K562 (cell line): ENCODE measurements around the gene OGFR. TPM values are rescaled to one million over a fixed set of nuclear protein-coding genes. Genes with fewer than 3 reads are reported as not detected.

ENCODE experiments used
- ATAC-seq: fragments of 200-7000 bp; cut with Tn5 transposase; 3 replicates; pipeline ENCODE4 v1.9.1; 2020; ENCODE audit warnings: moderate library complexity
- BruUV-seq: library from RNA; stranded (reverse); fragments of 400-500 nt; replicated peaks from 2 replicates; lab custom pipeline; 2021; lab: Mats Ljungman, UMichigan
- CTCF ChIA-PET: fragments of 300-600 bp; formaldehyde crosslinking; extraction: SDS; loops from one replicate; lab custom pipeline; 2021; ENCODE audit warnings: low intra/inter-chr PET ratio; lab: Yijun Ruan, JAX
- POLR2A ChIA-PET: fragments of 300-600, 350-650 bp; sonication (Branson Sonifier 250); formaldehyde crosslinking; extraction: SDS; loops from one replicate; lab custom pipeline; 2021; ENCODE audit warnings: antibody characterized with exemption, inconsistent platforms; lab: Yijun Ruan, JAX
- DNase-seq, 4 experiments: peaks; one replicate each; pipeline versions ENCODE4 v3.0.0 to v3.0.0-alpha.2; 2011 to 2018; ENCODE audit warnings: low spot score in 3 of 4, mixed read lengths in 3 of 4; ENCODE audit errors: extremely low read depth in 1 of 4
- FAIRE-seq: peaks from 2 replicates; lab custom pipeline; 2011; peaks lifted over from hg19 to GRCh38; lab: Jason Lieb, UNC
- H2AFZ ChIP-seq: 2 replicates; pipeline ENCODE4 v1.6.0; 2011; ENCODE audit warnings: low read depth, low read length, control low read depth, inconsistent platforms
- H3K27ac ChIP-seq: fragments of 200-600 bp; 3 replicates; pipeline ENCODE4 v1.8.0; 2011; ENCODE audit warnings: low read depth, mild to moderate bottlenecking, control low read depth, inconsistent platforms, low read length, moderate library complexity, mixed read lengths; ENCODE audit errors: extremely low read depth
- H3K27me3 ChIP-seq, 2 experiments: fragments of 300-600 bp in 1 of 2; 2 replicates in 1 of 2; 3 replicates in 1 of 2; pipeline versions ENCODE4 v1.6.0 to v1.8.0; 2011; ENCODE audit warnings: inconsistent platforms in 2 of 2, low read length in 2 of 2, mild to moderate bottlenecking in 1 of 2, mixed read lengths in 1 of 2, moderate library complexity in 1 of 2; ENCODE audit not compliant: control insufficient read depth in 2 of 2, insufficient read depth in 2 of 2
- H3K36me3 ChIP-seq: fragments of 300-600 bp; 3 replicates; pipeline ENCODE4 v1.8.0; 2011; ENCODE audit warnings: mild to moderate bottlenecking, low read length, inconsistent platforms; ENCODE audit not compliant: control insufficient read depth, insufficient read depth
- H3K4me1 ChIP-seq, 2 experiments: fragments of 200-600 bp in 1 of 2; replicated peaks in 1 of 2; 2 replicates in 1 of 2; 3 replicates in 1 of 2; pipeline versions ENCODE4 v1.5.1 to v1.8.0; 2011; ENCODE audit warnings: inconsistent platforms in 2 of 2, low read length in 2 of 2, mild to moderate bottlenecking in 1 of 2, mixed read lengths in 1 of 2, moderate library complexity in 1 of 2; ENCODE audit not compliant: control insufficient read depth in 2 of 2, insufficient read depth in 2 of 2
- H3K4me2 ChIP-seq: 2 replicates; pipeline ENCODE4 v1.6.1; 2011; ENCODE audit warnings: low read length, control low read depth, inconsistent platforms, mixed read lengths; ENCODE audit not compliant: insufficient read depth
- H3K4me3 ChIP-seq: fragments of 200-600 bp; sonication (generic), shearing (Covaris generic); 2 replicates; pipeline ENCODE4 v1.5.1; 2016; ENCODE audit warnings: control low read depth, inconsistent platforms
- H3K79me2 ChIP-seq: fragments of 200-600 bp; 3 replicates; pipeline ENCODE4 v1.8.0; 2011; ENCODE audit warnings: low read length, inconsistent platforms; ENCODE audit not compliant: control insufficient read depth, insufficient read depth
- H3K9ac ChIP-seq, 2 experiments: 2 replicates each; pipeline versions ENCODE4 v1.6.0 to v1.6.1; 2011; ENCODE audit warnings: low read depth in 2 of 2, low read length in 2 of 2, control low read depth in 1 of 2, inconsistent platforms in 1 of 2, mild to moderate bottlenecking in 1 of 2, mixed read lengths in 1 of 2; ENCODE audit not compliant: insufficient read depth in 1 of 2
- H3K9me1 ChIP-seq: one replicate; pipeline ENCODE4 v1.6.0; 2011; ENCODE audit warnings: inconsistent platforms, mild to moderate bottlenecking, low read length, moderate library complexity; ENCODE audit not compliant: control insufficient read depth, insufficient read depth
- H3K9me3 ChIP-seq: replicated peaks from 2 replicates; pipeline ENCODE4 v1.5.1; 2011; ENCODE audit warnings: low read depth, low read length, inconsistent platforms; ENCODE audit not compliant: control insufficient read depth, insufficient read depth
- H4K20me1 ChIP-seq: replicated peaks from 2 replicates; pipeline ENCODE4 v1.6.1; 2011; ENCODE audit warnings: low read length, inconsistent platforms, mixed read lengths; ENCODE audit not compliant: control insufficient read depth, insufficient read depth
- CEBPB ChIP-seq: fragments of 450-650 bp; IDR thresholded peaks from 2 replicates; pipeline ENCODE4 v1.6.1; 2016; ENCODE audit warnings: missing genetic modification characterization, missing compliant biosample characterization
- E2F8 ChIP-seq: fragments of 450-650 bp; IDR thresholded peaks from 2 replicates; pipeline ENCODE4 v1.7.1; 2018; ENCODE audit warnings: mild to moderate bottlenecking, low read depth; ENCODE audit not compliant: partially characterized antibody
- EZH2 ChIP-seq: IDR thresholded peaks from 2 replicates; pipeline ENCODE4 v1.6.1; 2012; ENCODE audit warnings: low read depth, mild to moderate bottlenecking, inconsistent platforms, low read length, borderline replicate concordance
- LCOR ChIP-seq: sonication (generic); formaldehyde crosslinking; IDR thresholded peaks from 2 replicates; pipeline ENCODE4 v1.8.0; 2022; ENCODE audit warnings: mild to moderate bottlenecking, missing genetic modification reagents
- NKRF ChIP-seq: fragments of 450-650 bp; IDR thresholded peaks from 2 replicates; pipeline ENCODE4 v1.6.1; 2016; ENCODE audit warnings: borderline replicate concordance
- SMAD4 ChIP-seq: fragments of 250-450 bp; sonication (Bioruptor Pico); conservative IDR thresholded peaks from 2 replicates; pipeline ENCODE4 v1.8.0; 2021; ENCODE audit warnings: inconsistent platforms, mild to moderate bottlenecking, moderate library complexity
- SREBF1 ChIP-seq: fragments of 150-350 bp; IDR thresholded peaks from 2 replicates; pipeline ENCODE4 v1.6.1; 2014; ENCODE audit warnings: antibody characterized with exemption, low read depth, low read length, borderline replicate concordance
- WHSC1 ChIP-seq: IDR thresholded peaks from one replicate; pipeline ENCODE4 v1.6.1; 2012; ENCODE audit warnings: low read length, control low read depth, inconsistent platforms
- ZNF407 ChIP-seq: fragments of 450-650 bp; IDR thresholded peaks from 2 replicates; pipeline ENCODE4 v1.6.1; 2016; ENCODE audit warnings: low read depth
- ZNF764 ChIP-seq: fragments of 250-450 bp; sonication (Bioruptor Pico); IDR thresholded peaks from 2 replicates; pipeline ENCODE4 v1.4.0; 2020; ENCODE audit warnings: low read depth, mild to moderate bottlenecking, moderate library complexity
- WGBS: fragments of 100-300 bp; shearing (Covaris generic); methylation state at CpG from one replicate; pipeline ENCODE4 v1.1.6; 2016; ENCODE audit warnings: low coverage, mixed read lengths; ENCODE audit not compliant: insufficient coverage; ENCODE audit errors: missing lambda C conversion rate; 5-methylcytosine and 5-hydroxymethylcytosine counted together
- in situ Hi-C: fragments of 300-500 bp; cut with MboI; formaldehyde crosslinking; loops from 4 replicates; pipeline ENCODE4 v1.15.0; 2018; ENCODE audit warnings: inconsistent platforms, mixed read lengths
- intact Hi-C: fragments of 100-400 bp; cut with micrococcal nuclease; formaldehyde crosslinking; loops from 2 replicates; pipeline ENCODE4 v1.14.2; 2022
- polyA plus RNA-seq, 8 experiments: library from polyadenylated mRNA; depleted of rRNA in 4 of 8; stranded (reverse) in 5 of 8; unstranded in 3 of 8; fragments of >200 nt; fragmentation: Nextera tagmentation in 2 of 8; fragmentation: Illumina TruSeq in 1 of 8; extraction: Ambion mirVana in 2 of 8; extraction: Trizol in 1 of 8; gene quantifications; 2 replicates each; pipeline versions ENCODE4 v1.2.1 to v1.2.3, GENCODE V29; 2011 to 2014; ENCODE audit warnings: inconsistent platforms in 1 of 8, missing spikeins in 1 of 8
- total RNA-seq, 7 experiments: library from RNA; depleted of rRNA in 6 of 7; stranded (reverse); fragments of >200 nt in 6 of 7; fragmentation: Illumina TruSeq in 2 of 7; extraction: Trizol in 2 of 7; gene quantifications; 2 replicates each; pipeline versions ENCODE4 v1.2.1 to v1.2.3, GENCODE V29; 2011 to 2021; ENCODE audit warnings: low replicate concordance in 1 of 7

The OGFR gene
- total and polyA plus RNA-seq, 9 of the 15 experiments (the other 6 are each of a cell fraction or from before 2014, with no cell fraction given) = 0.39 to 56.3 (median 17.5) TPM

GRCh38 chr20:62843656-62844055 lies 39.0 kb downstream of the OGFR start:
- FAIRE-seq (no peak), ATAC-seq (no peak), DNase-seq (no peak)
- ChIA-PET POLR2A (interaction anchor here (0.7 kb wide), 1 partner anchor 33 kb away, joined by 3 read pairs; no protein-coding TSS in a partner anchor), CTCF (no interaction called here)
- Histone ChIP-seq H3K4me1 (peaks cover under 1 to 19% of the 10 kb centered on the region in 2 experiments; a peak in 2 of 5 replicates), H3K4me2 (no peak overlapping the region), H3K27ac (no peak overlapping the region), H3K9me1 (no peaks in the 10 kb centered on the region), H3K79me2 (no peaks in the 10 kb centered on the region), H2AFZ (no peak overlapping the region), H3K9me3 (no peaks in the 10 kb centered on the region), H3K9ac (no peak overlapping the region), H3K27me3 (no peaks in the 10 kb centered on the region), H3K4me3 (no peak overlapping the region), H3K36me3 (peaks cover 27% of the 10 kb centered on the region; the same call in 2 of the 3 replicates), H4K20me1 (no peaks in the 10 kb centered on the region)
- WGBS = 76% methylated on average over 9 of the region's 10 CpGs
- intact Hi-C loops (no loop called here), in situ Hi-C loops (no loop called here)
- no TSS peak for BruUV-seq
- TF ChIP-seq SREBF1 (no peak), EZH2 (no peak), LCOR (CRISPR knock-in tag) (no peak), ZNF407 (no peak), NKRF (no peak), WHSC1 (no peak), SMAD4 (no peak), ZNF764 (CRISPR knock-in tag) (no peak), E2F8 (no peak), CEBPB (tag) (no peak)
